ENCODE results near the gene ZNF302.

GRCh38 chr19:34713262-34713637 is 35.8 kb downstream of the ZNF302 start:
- TF ChIP-seq POLR2AphosphoS5 (IDR thresholded peaks at IDR 0.05; ENCODE audit: low read depth, low read length), result no peak
- no peak for TF ChIP-seq POLR2A (IDR thresholded peaks at IDR 0.05; ENCODE audit: low read depth, low read length)
